HCT116 (cell line): ENCODE measurements around the gene BOLA3. TPM values are rescaled to one million over a fixed set of nuclear protein-coding genes. Genes with fewer than 3 reads are reported as not detected.

Experiments used
- ATAC-seq: fragments of 200-7000 bp; cut with Tn5 transposase; 2 replicates; pipeline ENCODE4 v1.9.1; 2020; ENCODE audit warnings: mild to moderate bottlenecking, moderate library complexity
- BruUV-seq: library from RNA; stranded (reverse); fragments of 400-500 nt; replicated peaks from 2 replicates; lab custom pipeline; 2021; lab: Mats Ljungman, UMichigan
- CTCF ChIA-PET: fragments of 300-600 bp; sonication (Branson Sonifier 250); formaldehyde crosslinking; loops from one replicate; lab custom pipeline; 2021; ENCODE audit warnings: antibody characterized with exemption; lab: Charles Lee
- POLR2A ChIA-PET: fragments of 300-600, 350-600 bp; sonication (Branson Sonifier 250); formaldehyde crosslinking; loops from one replicate; lab custom pipeline; 2021; ENCODE audit warnings: antibody characterized with exemption; lab: Charles Lee
- RAD21 ChIA-PET, 2 experiments: fragments of 300-600 bp; sonication (Branson Sonifier 250); formaldehyde crosslinking; loops; one replicate each; lab custom pipeline; 2023; ENCODE audit warnings: low total read pairs in 2 of 2; ENCODE audit not compliant: uncharacterized antibody in 2 of 2, unreplicated experiment in 2 of 2, low non-redundant PET in 1 of 2; lab: Charles Lee
- DNase-seq: peaks from one replicate; pipeline ENCODE4 v3.0.0-alpha.2; 2010; ENCODE audit warnings: low read depth, low spot score
- H2AFZ ChIP-seq: fragments of 200-600 bp; shearing (Covaris generic), sonication (generic); 2 replicates; pipeline ENCODE4 v1.6.1; 2017; ENCODE audit warnings: low read depth, mixed run types, mixed read lengths, antibody characterized with exemption, low read length; ENCODE audit not compliant: poor library complexity, severe bottlenecking
- H3K27ac ChIP-seq: 2 replicates; pipeline ENCODE4 v1.5.1; 2012; ENCODE audit warnings: low read depth, low read length
- H3K27me3 ChIP-seq: fragments of 200-600 bp; sonication (generic); 2 replicates; pipeline ENCODE4 v1.6.1; 2016; ENCODE audit warnings: mixed run types, low read length, mixed read lengths; ENCODE audit not compliant: insufficient read depth
- H3K36me3 ChIP-seq, 2 experiments: fragments of 200-500 bp in 1 of 2; fragments of 200-600 bp in 1 of 2; sonication (Bioruptor generic) in 1 of 2; sonication (generic) in 1 of 2; 2 replicates each; pipeline versions ENCODE4 v1.5.1 to v1.6.1; 2014 to 2016; ENCODE audit warnings: low read length in 2 of 2, inconsistent platforms in 1 of 2, mixed read lengths in 1 of 2, mixed run types in 1 of 2; ENCODE audit not compliant: insufficient read depth in 2 of 2, control insufficient read depth in 1 of 2
- H3K4me1 ChIP-seq, 2 experiments: fragments of 200-600 bp in 1 of 2; sonication (generic) in 1 of 2; 2 replicates each; pipeline versions ENCODE4 v1.5.1 to v1.6.1; 2012 to 2017; ENCODE audit warnings: low read length in 2 of 2, inconsistent platforms in 1 of 2, mild to moderate bottlenecking in 1 of 2, mixed read lengths in 1 of 2, mixed run types in 1 of 2, moderate library complexity in 1 of 2; ENCODE audit not compliant: insufficient read depth in 2 of 2, control insufficient read depth in 1 of 2
- H3K4me2 ChIP-seq: fragments of 200-600 bp; sonication (generic); 2 replicates; pipeline ENCODE4 v1.6.1; 2017; ENCODE audit warnings: mixed run types, low read length, mixed read lengths
- H3K4me3 ChIP-seq, 2 experiments: fragments of 200-600 bp in 1 of 2; sonication (generic) in 1 of 2; replicated peaks in 1 of 2; 2 replicates each; pipeline ENCODE4 v1.5.1; 2011 to 2016; ENCODE audit warnings: low read length in 2 of 2, control low read depth in 1 of 2, low read depth in 1 of 2, mild to moderate bottlenecking in 1 of 2, mixed read lengths in 1 of 2, mixed run types in 1 of 2
- H3K79me2 ChIP-seq: fragments of 200-600 bp; sonication (generic); 2 replicates; pipeline ENCODE4 v1.6.1; 2017; ENCODE audit warnings: mild to moderate bottlenecking, mixed run types, low read length, moderate library complexity, mixed read lengths; ENCODE audit not compliant: insufficient read depth
- H3K9ac ChIP-seq: fragments of 200-600 bp; sonication (generic); 2 replicates; pipeline ENCODE4 v1.6.1; 2016; ENCODE audit warnings: low read length, mixed read lengths
- H3K9me2 ChIP-seq: fragments of 200-600 bp; sonication (generic), shearing (Covaris generic); 2 replicates; pipeline ENCODE4 v1.6.1; 2017; ENCODE audit warnings: mixed run types, mild to moderate bottlenecking, moderate library complexity; ENCODE audit not compliant: insufficient read depth
- H3K9me3 ChIP-seq, 2 experiments: fragments of 200-500 bp in 1 of 2; fragments of 200-600 bp in 1 of 2; sonication (Bioruptor generic) in 1 of 2; sonication (generic) in 1 of 2; 2 replicates each; pipeline ENCODE4 v1.6.1; 2014 to 2017; ENCODE audit warnings: low read length in 2 of 2, mixed read lengths in 2 of 2, inconsistent platforms in 1 of 2, low read depth in 1 of 2, mild to moderate bottlenecking in 1 of 2, mixed run types in 1 of 2, moderate library complexity in 1 of 2; ENCODE audit not compliant: control insufficient read depth in 1 of 2, insufficient read depth in 1 of 2
- H4K20me1 ChIP-seq: fragments of 200-600 bp; sonication (generic), shearing (Covaris generic); 2 replicates; pipeline ENCODE4 v1.6.1; 2017; ENCODE audit warnings: mixed run types, mild to moderate bottlenecking, moderate library complexity; ENCODE audit not compliant: insufficient read depth
- CEBPB ChIP-seq: IDR thresholded peaks from 2 replicates; pipeline ENCODE4 v1.6.1; 2012; ENCODE audit warnings: low read depth
- FOSL1 ChIP-seq: IDR thresholded peaks from 2 replicates; pipeline ENCODE4 v1.6.1; 2012; ENCODE audit warnings: low read depth
- POLR2A ChIP-seq: IDR thresholded peaks from 2 replicates; pipeline ENCODE4 v1.7.0; 2011; ENCODE audit warnings: borderline replicate concordance; ENCODE audit not compliant: insufficient read depth, insufficient read length; ENCODE audit errors: extremely low read depth
- RAD21 ChIP-seq: IDR thresholded peaks from 2 replicates; pipeline ENCODE4 v1.6.1; 2012; ENCODE audit warnings: low read depth, mild to moderate bottlenecking
- REST ChIP-seq: IDR thresholded peaks from 2 replicates; pipeline ENCODE4 v1.6.1; 2012; ENCODE audit warnings: low read depth
- SP1 ChIP-seq: IDR thresholded peaks from 2 replicates; pipeline ENCODE4 v1.6.1; 2012; ENCODE audit warnings: low read depth
- SRF ChIP-seq: IDR thresholded peaks from 2 replicates; pipeline ENCODE4 v1.6.1; 2012; ENCODE audit warnings: low read depth
- TCF7L2 ChIP-seq: IDR thresholded peaks from 2 replicates; pipeline ENCODE4 v1.7.0; 2011; ENCODE audit warnings: borderline replicate concordance, inconsistent platforms; ENCODE audit not compliant: insufficient read depth, insufficient read length; ENCODE audit errors: extremely low read depth
- ZBTB33 ChIP-seq: IDR thresholded peaks from 2 replicates; pipeline ENCODE4 v1.6.1; 2011; ENCODE audit warnings: mild to moderate bottlenecking, low read length, moderate library complexity; ENCODE audit not compliant: insufficient replicate concordance; ENCODE audit errors: extremely low read depth
- ZFX ChIP-seq: fragments of 450-650 bp; IDR thresholded peaks from 2 replicates; pipeline ENCODE4 v1.6.1; 2017
- ZNF274 ChIP-seq: fragments of 200-500 bp; sonication (Bioruptor generic); IDR thresholded peaks from 2 replicates; pipeline ENCODE4 v1.6.1; 2014; ENCODE audit warnings: mild to moderate bottlenecking, low read depth, low read length, inconsistent platforms
- intact Hi-C: fragments of 100-400 bp; cut with micrococcal nuclease; formaldehyde crosslinking; loops from 2 replicates; pipeline ENCODE4 v1.10.0; 2022
- total RNA-seq: library from RNA; stranded (reverse); gene quantifications from one replicate; pipeline ENCODE4 v1.2.1, GENCODE V29; 2021; ENCODE audit not compliant: unreplicated experiment

The BOLA3 gene
- total RNA-seq, 1 experiment from 2014 or later, result 62.9 TPM

- no peaks in the 10 kb centered on the region for H3K79me2 ChIP-seq
- BruUV-seq, result no TSS peak
- ATAC-seq, result no peak
- intact Hi-C loops, result no loop called here
- POLR2A ChIA-PET, result no interaction called here
- H2AFZ ChIP-seq, result no peak overlapping the region
- no peak for DNase-seq
- H3K4me2 ChIP-seq, result no peak overlapping the region
- no peaks in the 10 kb centered on the region for H3K27me3 ChIP-seq
- CTCF ChIA-PET, result no interaction called here
- RAD21 ChIA-PET, result no interaction called here
- no peaks in the 10 kb centered on the region for H4K20me1 ChIP-seq
- H3K9ac ChIP-seq, result no peak overlapping the region
- no peak overlapping the region for H3K27ac ChIP-seq
- no peaks in the 10 kb centered on the region for H3K9me3 ChIP-seq
- H3K4me3 ChIP-seq, result no peak overlapping the region
- no peaks in the 10 kb centered on the region for H3K9me2 ChIP-seq
- H3K36me3 ChIP-seq, result peaks cover 11 to 32% of the 10 kb centered on the region in 2 experiments; a peak in 3 of 4 replicates
- TF ChIP-seq RAD21, result no peak
- no peak for TF ChIP-seq CEBPB
- TF ChIP-seq REST, result no peak
- TF ChIP-seq ZNF274, result no peak
- no peak for TF ChIP-seq POLR2A
- TF ChIP-seq SP1, result no peak
- TF ChIP-seq FOSL1, result no peak
- TF ChIP-seq SRF, result no peak
- no peaks in the 10 kb centered on the region for H3K4me1 ChIP-seq
Observed at GRCh38 chr2:74092275-74092674, 55.4 kb downstream of the BOLA3 start.

GRCh38 chr2:74091391-74091790 lies 56.3 kb downstream of the BOLA3 start:
- no peak overlapping the region for H2AFZ ChIP-seq
- ChIA-PET CTCF (no interaction called here), RAD21 (no interaction called here), POLR2A (no interaction called here)
- H3K4me2 ChIP-seq, result no peak overlapping the region
- DNase-seq (no peak), ATAC-seq (no peak)
- no peak overlapping the region for H3K4me3 ChIP-seq
- intact Hi-C loops, result no loop called here
- no peaks in the 10 kb centered on the region for H4K20me1 ChIP-seq
- H3K79me2 ChIP-seq, result no peaks in the 10 kb centered on the region
- H3K9me2 ChIP-seq, result no peaks in the 10 kb centered on the region
- no peak overlapping the region for H3K27ac ChIP-seq
- H3K9me3 ChIP-seq, result no peaks in the 10 kb centered on the region
- no peaks in the 10 kb centered on the region for H3K27me3 ChIP-seq
- no peaks in the 10 kb centered on the region for H3K4me1 ChIP-seq
- no TSS peak for BruUV-seq
- H3K36me3 ChIP-seq, result peaks cover 13 to 32% of the 10 kb centered on the region in 2 experiments; a peak in 3 of 4 replicates
- H3K9ac ChIP-seq, result no peak overlapping the region
- TF ChIP-seq TCF7L2, result no peak
- no peak for TF ChIP-seq ZFX
- no peak for TF ChIP-seq CEBPB
- TF ChIP-seq SRF, result no peak
- TF ChIP-seq ZBTB33, result no peak
- no peak for TF ChIP-seq REST
- TF ChIP-seq FOSL1, result no peak
- no peak for TF ChIP-seq POLR2A
